HUES64 (cell line): ENCODE data around the gene USH2A.

Experiments
- H3K27ac ChIP-seq: 2 replicates; pipeline ENCODE4 v1.7.0; 2013; ENCODE audit warnings: low read depth, low read length, inconsistent platforms
- H3K27me3 ChIP-seq: 2 replicates; pipeline ENCODE4 v1.6.1; 2013; ENCODE audit warnings: mild to moderate bottlenecking, low read length; ENCODE audit not compliant: insufficient read depth
- H3K36me3 ChIP-seq: 2 replicates; pipeline ENCODE4 v1.6.1; 2013; ENCODE audit warnings: mild to moderate bottlenecking, low read length; ENCODE audit not compliant: insufficient read depth
- H3K4me1 ChIP-seq: 2 replicates; pipeline ENCODE4 v1.6.1; 2013; ENCODE audit warnings: mild to moderate bottlenecking, low read length, moderate library complexity; ENCODE audit not compliant: insufficient read depth
- H3K4me3 ChIP-seq: 2 replicates; pipeline ENCODE4 v1.5.1; 2013; ENCODE audit warnings: mild to moderate bottlenecking, low read length, moderate library complexity
- H3K9ac ChIP-seq: 2 replicates; pipeline ENCODE4 v1.6.1; 2013; ENCODE audit warnings: mild to moderate bottlenecking, low read depth, low read length
- H3K9me3 ChIP-seq: 2 replicates; pipeline ENCODE4 v1.6.1; 2013; ENCODE audit warnings: low read depth, low read length; ENCODE audit not compliant: insufficient read depth
- WGBS: fragments of 150-250, 120-280 bp; methylation state at CpG from one replicate; pipeline ENCODE4 v1.1.7; 2013; ENCODE audit warnings: missing lambda C conversion rate; 5-methylcytosine and 5-hydroxymethylcytosine counted together

Gene USH2A

DNA sequence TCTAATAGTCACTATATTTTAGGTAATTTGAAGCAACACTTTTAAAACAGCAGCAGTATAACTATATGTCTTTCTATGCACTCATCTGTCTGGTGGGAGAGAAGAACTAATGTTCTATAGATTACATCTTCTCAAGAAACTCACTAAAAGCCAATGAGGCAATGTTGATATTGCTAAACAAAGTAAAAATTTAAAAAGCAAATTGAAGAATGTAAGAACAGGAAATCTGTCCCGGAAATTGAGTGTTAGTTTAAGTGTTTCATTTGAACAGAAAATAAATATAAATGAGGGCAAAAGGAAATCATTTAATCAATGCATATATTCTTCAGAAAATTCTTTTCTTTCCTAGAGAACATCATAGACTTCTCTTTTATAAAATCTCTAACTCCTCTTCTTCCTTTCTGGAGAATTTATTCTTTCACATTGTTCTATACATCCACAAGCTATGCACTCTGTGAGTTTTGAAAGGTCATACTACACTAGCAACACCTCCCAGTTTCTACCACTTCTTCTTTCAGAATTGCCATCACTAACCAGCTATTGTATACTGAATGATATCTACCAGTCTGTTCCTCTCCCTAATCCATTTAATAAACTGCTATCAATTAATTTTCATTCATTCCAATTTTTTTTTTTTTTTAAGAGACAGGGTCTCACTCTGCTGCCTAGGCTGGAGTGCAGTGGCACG is 153.0 kb downstream of the USH2A start:
- Histone ChIP-seq H3K4me3 (no peak overlapping the region), H3K9me3 (no peaks in the 10 kb centered on the region), H3K27ac (no peak overlapping the region), H3K9ac (no peak overlapping the region), H3K27me3 (no peaks in the 10 kb centered on the region), H3K36me3 (no peaks in the 10 kb centered on the region), H3K4me1 (0 out of 2 replicates have a peak, but pooled peaks cover 7% of the 10 kb centered on the region)
- WGBS: 88% methylated on average over 2 of the region's 2 CpGs

DNA sequence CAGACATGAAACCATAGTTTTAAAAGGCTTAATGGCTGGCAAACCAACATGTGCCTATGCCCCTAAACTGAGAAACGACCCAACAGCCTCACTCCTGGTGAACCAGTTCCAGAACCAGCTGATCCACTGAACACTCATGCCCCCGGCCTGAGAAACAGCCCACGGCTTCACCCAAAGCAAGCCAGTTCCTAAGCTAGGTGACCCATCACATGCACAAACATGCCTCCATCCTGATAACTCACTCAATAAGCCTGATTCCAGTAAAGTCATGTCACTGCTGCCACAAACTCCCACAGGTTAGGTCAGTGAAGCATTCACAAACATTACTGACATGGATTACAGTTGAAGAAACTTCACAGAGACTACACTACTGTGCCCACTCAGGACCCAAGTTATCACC is 161.6 kb downstream of the USH2A start:
- Histone ChIP-seq H3K4me3 (no peak overlapping the region), H3K27me3 (no peaks in the 10 kb centered on the region), H3K4me1 (no peaks in the 10 kb centered on the region), H3K9me3 (no peaks in the 10 kb centered on the region), H3K36me3 (no peaks in the 10 kb centered on the region), H3K9ac (no peak overlapping the region), H3K27ac (no peak overlapping the region)
- 94% methylated on average over 3 of the region's 3 CpGs for WGBS

GRCh38 chr1:216258856-216259255 is 164.4 kb downstream of the USH2A start:
- Histone ChIP-seq H3K4me1 (no peaks in the 10 kb centered on the region), H3K4me3 (no peak overlapping the region), H3K27me3 (no peaks in the 10 kb centered on the region), H3K27ac (no peak overlapping the region), H3K9ac (no peak overlapping the region), H3K36me3 (no peaks in the 10 kb centered on the region), H3K9me3 (no peaks in the 10 kb centered on the region)
- 100% methylated on average over 1 of the region's 1 CpG for WGBS

GRCh38 chr1:216258386-216258785 is 164.9 kb downstream of the USH2A start:
- 96% methylated on average over 3 of the region's 3 CpGs for WGBS
- no peak overlapping the region for H3K9ac ChIP-seq
- no peaks in the 10 kb centered on the region for H3K9me3 ChIP-seq
- no peak overlapping the region for H3K27ac ChIP-seq
- H3K36me3 ChIP-seq: no peaks in the 10 kb centered on the region
- H3K27me3 ChIP-seq: no peaks in the 10 kb centered on the region
- no peaks in the 10 kb centered on the region for H3K4me1 ChIP-seq
- H3K4me3 ChIP-seq: no peak overlapping the region

DNA sequence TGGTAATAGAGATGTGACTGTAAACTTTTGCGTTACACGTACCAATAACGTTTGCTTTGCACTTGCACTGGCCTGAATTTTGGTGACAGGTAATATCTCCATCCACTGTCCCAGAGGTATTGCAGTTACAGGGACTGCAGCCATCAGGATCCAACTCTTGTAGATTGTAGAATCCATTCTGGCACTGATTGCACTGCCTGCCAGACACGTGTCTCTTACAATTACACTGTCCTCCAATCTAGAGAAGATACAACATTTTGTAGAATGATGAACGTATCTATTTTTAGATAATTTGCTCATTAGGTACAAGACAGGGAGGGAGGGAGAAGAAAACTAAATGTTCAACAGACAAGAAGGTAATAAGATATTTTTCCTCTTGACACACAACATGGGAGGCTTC is 172.4 kb downstream of the USH2A start:
- Histone ChIP-seq H3K4me1 (peaks cover 6% of the 10 kb centered on the region; the same call in 1 of the 2 replicates), H3K27me3 (no peaks in the 10 kb centered on the region), H3K4me3 (no peak overlapping the region), H3K36me3 (no peaks in the 10 kb centered on the region), H3K9ac (no peak overlapping the region), H3K9me3 (no peaks in the 10 kb centered on the region), H3K27ac (no peak overlapping the region)
- 95% methylated on average over 5 of the region's 5 CpGs for WGBS

DNA sequence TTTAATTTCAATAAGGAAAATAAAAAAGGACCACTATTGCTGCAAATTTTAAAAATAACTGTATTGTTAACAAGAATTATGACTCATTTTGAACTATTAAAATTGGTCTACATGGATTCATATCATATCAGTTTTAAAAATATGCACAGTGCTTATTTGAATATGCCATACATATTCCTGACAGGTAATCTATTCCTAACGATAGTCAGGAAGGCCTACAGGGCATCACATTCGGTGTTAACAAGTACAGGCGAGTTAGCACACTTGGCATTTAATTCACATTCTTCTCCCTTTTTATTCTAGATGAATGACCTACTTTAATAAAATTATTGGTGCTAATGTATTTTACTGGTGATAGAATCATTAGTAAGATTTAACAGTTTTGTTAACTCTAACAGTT is 174.6 kb downstream of the USH2A start:
- Histone ChIP-seq H3K27ac (no peak overlapping the region), H3K9ac (no peak overlapping the region), H3K4me1 (peaks cover 6% of the 10 kb centered on the region; the same call in 1 of the 2 replicates), H3K36me3 (no peaks in the 10 kb centered on the region), H3K27me3 (no peaks in the 10 kb centered on the region), H3K4me3 (no peak overlapping the region), H3K9me3 (no peaks in the 10 kb centered on the region)
- 90% methylated on average over 3 of the region's 3 CpGs for WGBS

GRCh38 chr1:216247937-216248336 is 175.3 kb downstream of the USH2A start:
- Histone ChIP-seq H3K9ac (no peak overlapping the region), H3K4me3 (no peak overlapping the region), H3K9me3 (no peaks in the 10 kb centered on the region), H3K36me3 (no peaks in the 10 kb centered on the region), H3K4me1 (peaks cover 6% of the 10 kb centered on the region; the same call in 1 of the 2 replicates), H3K27ac (no peak overlapping the region), H3K27me3 (no peaks in the 10 kb centered on the region)
- no CpG with 5 or more reads among the region's 1 CpG for WGBS

- H3K4me3 ChIP-seq: no peak overlapping the region
- H3K27me3 ChIP-seq: no peaks in the 10 kb centered on the region
- no peaks in the 10 kb centered on the region for H3K9me3 ChIP-seq
- H3K27ac ChIP-seq: no peak overlapping the region
- no peaks in the 10 kb centered on the region for H3K36me3 ChIP-seq
- WGBS: 68% methylated on average over 3 of the region's 4 CpGs
- H3K4me1 ChIP-seq: peaks cover 6% of the 10 kb centered on the region; the same call in 1 of the 2 replicates
- H3K9ac ChIP-seq: no peak overlapping the region
Observed at GRCh38 chr1:216246577-216247203, 176.6 kb downstream of the USH2A start.

- no peaks in the 10 kb centered on the region for H3K36me3 ChIP-seq
- no peak overlapping the region for H3K27ac ChIP-seq
- 100% methylated on average over 1 of the region's 1 CpG for WGBS
- no peaks in the 10 kb centered on the region for H3K27me3 ChIP-seq
- no peak overlapping the region for H3K9ac ChIP-seq
- no peak overlapping the region for H3K4me3 ChIP-seq
- no peaks in the 10 kb centered on the region for H3K9me3 ChIP-seq
- H3K4me1 ChIP-seq: peaks cover 8% of the 10 kb centered on the region
Observed at GRCh38 chr1:216238844-216239243, 184.4 kb downstream of the USH2A start.

DNA sequence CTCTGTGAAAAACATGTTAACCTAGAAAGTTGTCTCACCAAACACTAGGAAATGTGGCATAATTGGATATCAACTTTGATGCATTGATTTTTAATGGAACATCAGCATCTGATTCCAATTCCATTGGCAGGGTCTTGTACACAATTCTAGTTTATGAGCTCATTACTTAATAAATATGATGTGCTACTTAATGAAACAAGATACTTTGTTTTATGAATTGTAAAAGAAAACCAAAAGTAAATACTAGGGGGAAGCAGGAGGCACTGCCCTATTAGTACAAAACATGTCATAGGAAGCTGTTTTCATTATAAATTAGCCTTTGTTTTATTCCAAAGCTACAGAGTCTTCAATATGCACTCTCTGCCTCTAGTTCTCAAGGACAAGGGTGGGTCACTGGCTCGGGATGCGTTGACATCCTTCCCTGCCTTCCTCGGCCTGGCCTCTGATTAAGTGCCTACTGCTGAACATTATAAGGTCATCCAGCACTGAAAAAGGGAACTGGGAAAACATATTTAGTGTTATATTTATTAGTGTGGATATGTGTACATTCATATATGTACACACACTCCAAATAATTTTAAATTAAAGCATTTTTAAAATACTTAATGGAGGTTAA is 185.2 kb downstream of the USH2A start:
- no peaks in the 10 kb centered on the region for H3K27me3 ChIP-seq
- 95% methylated on average over 3 of the region's 3 CpGs for WGBS
- no peak overlapping the region for H3K4me3 ChIP-seq
- H3K9ac ChIP-seq: no peak overlapping the region
- no peaks in the 10 kb centered on the region for H3K9me3 ChIP-seq
- H3K36me3 ChIP-seq: no peaks in the 10 kb centered on the region
- H3K4me1 ChIP-seq: peaks cover 8% of the 10 kb centered on the region
- H3K27ac ChIP-seq: no peak overlapping the region

- Histone ChIP-seq H3K4me3 (no peak overlapping the region), H3K27me3 (no peaks in the 10 kb centered on the region), H3K36me3 (no peaks in the 10 kb centered on the region), H3K27ac (no peak overlapping the region), H3K9me3 (no peaks in the 10 kb centered on the region), H3K4me1 (no peaks in the 10 kb centered on the region), H3K9ac (no peak overlapping the region)
- WGBS: 92% methylated on average over 1 of the region's 1 CpG
Observed at GRCh38 chr1:216224233-216224632, 199.0 kb downstream of the USH2A start.
